ENCODE results near the gene PYGM.

DNA sequence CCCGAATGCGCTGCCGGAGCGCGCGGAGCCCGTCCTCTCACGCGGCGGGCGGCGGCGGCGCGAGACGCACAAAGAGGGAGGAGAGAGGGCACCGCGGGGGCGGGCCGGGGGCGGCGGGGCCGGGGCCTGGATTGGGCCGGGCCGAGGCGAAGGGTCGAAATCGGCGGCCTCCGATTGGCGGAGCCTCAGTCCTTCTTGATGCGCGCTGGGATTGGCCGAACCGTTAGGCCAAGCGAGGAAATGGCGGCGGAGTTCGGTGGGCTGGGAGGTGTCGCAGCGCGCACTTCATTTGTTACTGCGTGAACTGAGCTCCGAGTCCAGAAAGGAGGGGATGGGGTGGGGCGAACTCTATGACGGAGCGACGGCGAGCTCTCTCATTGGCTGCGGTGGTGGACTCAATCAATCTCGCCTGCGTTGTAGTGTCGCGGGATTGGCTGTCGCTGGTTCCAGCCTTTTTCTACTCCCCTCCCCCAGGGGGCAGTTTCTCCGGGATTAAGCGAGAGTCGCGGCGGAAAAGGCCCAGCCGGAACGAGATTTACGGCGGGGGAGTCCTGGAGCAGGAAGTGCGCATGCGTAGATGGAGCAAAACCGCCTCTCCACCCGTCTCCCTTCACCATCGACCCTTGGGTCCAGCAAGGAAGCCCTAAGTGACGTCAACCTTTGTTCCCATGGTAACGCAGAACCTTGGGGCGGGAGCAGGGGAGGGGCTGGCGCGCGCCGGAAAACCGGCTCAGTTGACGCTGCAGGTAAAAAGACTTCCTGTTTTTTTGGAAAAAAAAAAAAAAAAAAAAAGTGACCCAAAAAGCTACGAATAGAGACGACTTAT lies 18.9 kb upstream of the PYGM start, which contains the start of gene SF1:
- TF ChIP-seq ZNF383 (CRISPR knock-in tag; IDR thresholded peaks at IDR 0.05; ENCODE audit: borderline replicate concordance) (no peak), CTCF (CRISPR knock-in tag; IDR thresholded peaks at IDR 0.05) (peak; percentile 57), TFAP4 (IDR thresholded peaks at IDR 0.05; ENCODE audit: borderline replicate concordance, low read depth) (no peak), MXD4 (CRISPR knock-in tag; IDR thresholded peaks at IDR 0.05) (peak; percentile 22; the same call in 1 of the 2 replicates), TBL1XR1 (IDR thresholded peaks at IDR 0.05; ENCODE audit: borderline replicate concordance, low read length, partially characterized antibody) (no peak), PHF20 (CRISPR knock-in tag; IDR thresholded peaks at IDR 0.05) (peak; percentile 51; the same call in 1 of the 2 replicates), ZNF121 (CRISPR knock-in tag; IDR thresholded peaks at IDR 0.05) (no peak), MAX (IDR thresholded peaks at IDR 0.05) (peak; percentile 42)
- TF ChIP-seq, protein P1, sequence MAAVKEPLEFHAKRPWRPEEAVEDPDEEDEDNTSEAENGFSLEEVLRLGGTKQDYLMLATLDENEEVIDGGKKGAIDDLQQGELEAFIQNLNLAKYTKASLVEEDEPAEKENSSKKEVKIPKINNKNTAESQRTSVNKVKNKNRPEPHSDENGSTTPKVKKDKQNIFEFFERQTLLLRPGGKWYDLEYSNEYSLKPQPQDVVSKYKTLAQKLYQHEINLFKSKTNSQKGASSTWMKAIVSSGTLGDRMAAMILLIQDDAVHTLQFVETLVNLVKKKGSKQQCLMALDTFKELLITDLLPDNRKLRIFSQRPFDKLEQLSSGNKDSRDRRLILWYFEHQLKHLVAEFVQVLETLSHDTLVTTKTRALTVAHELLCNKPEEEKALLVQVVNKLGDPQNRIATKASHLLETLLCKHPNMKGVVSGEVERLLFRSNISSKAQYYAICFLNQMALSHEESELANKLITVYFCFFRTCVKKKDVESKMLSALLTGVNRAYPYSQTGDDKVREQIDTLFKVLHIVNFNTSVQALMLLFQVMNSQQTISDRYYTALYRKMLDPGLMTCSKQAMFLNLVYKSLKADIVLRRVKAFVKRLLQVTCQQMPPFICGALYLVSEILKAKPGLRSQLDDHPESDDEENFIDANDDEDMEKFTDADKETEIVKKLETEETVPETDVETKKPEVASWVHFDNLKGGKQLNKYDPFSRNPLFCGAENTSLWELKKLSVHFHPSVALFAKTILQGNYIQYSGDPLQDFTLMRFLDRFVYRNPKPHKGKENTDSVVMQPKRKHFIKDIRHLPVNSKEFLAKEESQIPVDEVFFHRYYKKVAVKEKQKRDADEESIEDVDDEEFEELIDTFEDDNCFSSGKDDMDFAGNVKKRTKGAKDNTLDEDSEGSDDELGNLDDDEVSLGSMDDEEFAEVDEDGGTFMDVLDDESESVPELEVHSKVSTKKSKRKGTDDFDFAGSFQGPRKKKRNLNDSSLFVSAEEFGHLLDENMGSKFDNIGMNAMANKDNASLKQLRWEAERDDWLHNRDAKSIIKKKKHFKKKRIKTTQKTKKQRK (IDR thresholded peaks at IDR 0.05; ENCODE audit: low read length) = no peak

Measured in HepG2 (cell line).